Colonic mucosa (tissue), 4 donors: ENCODE measurements around the gene C3orf20. TPM values are rescaled to one million over a fixed set of nuclear protein-coding genes. Genes with fewer than 3 reads are reported as not detected.

Source experiments
- DNase-seq: peaks from one replicate; pipeline ENCODE4 v3.0.0-alpha.2; 2020
- H3K27ac ChIP-seq: fragments of 200-600 bp; one replicate; pipeline ENCODE4 v1.8.0; 2021
- H3K27me3 ChIP-seq: fragments of 200-600 bp; one replicate; pipeline ENCODE4 v1.8.0; 2021
- H3K36me3 ChIP-seq: fragments of 200-600 bp; one replicate; pipeline ENCODE4 v1.8.0; 2021
- H3K4me1 ChIP-seq: fragments of 200-600 bp; one replicate; pipeline ENCODE4 v1.8.0; 2021; ENCODE audit warnings: mild to moderate bottlenecking
- H3K4me3 ChIP-seq: fragments of 200-600 bp; one replicate; pipeline ENCODE4 v1.8.0; 2021
- H3K9ac ChIP-seq, 2 donors: one replicate each; pipeline ENCODE4 v1.7.0; 2013; ENCODE audit warnings: control low read depth in 2 of 2, low read depth in 2 of 2, low read length in 2 of 2
- H3K9me3 ChIP-seq: fragments of 200-600 bp; one replicate; pipeline ENCODE4 v1.8.0; 2021
- intact Hi-C: fragments of 100-400 bp; cut with DNase I; formaldehyde crosslinking; loops from one replicate; pipeline ENCODE4 v1.14.1; 2022
- total RNA-seq, 2 donors: library from RNA; stranded (reverse); fragmentation: NEBNext Ultra II Directional in 1 of 2; extraction: Animal tissue kit (Norgen Biotek cat#: 25700) in 1 of 2; gene quantifications; one replicate each; pipeline ENCODE4 v1.2.1, GENCODE V29; 2021
- TF ChIP-seq, protein P1 (sequence below): fragments of 200-600 bp; IDR thresholded peaks from one replicate; pipeline ENCODE4 v1.8.0; 2022; ENCODE audit warnings: antibody characterized with exemption, mild to moderate bottlenecking
- donor health status: healthy.
- donor health status: DM: no; HTN: no; CAD: no.
- donor health status: DM: no; HTN: no; CAD: no.

Gene C3orf20
- total RNA-seq, 2 donors from 2014 or later: 0.08 TPM; not detected in 1

DNA sequence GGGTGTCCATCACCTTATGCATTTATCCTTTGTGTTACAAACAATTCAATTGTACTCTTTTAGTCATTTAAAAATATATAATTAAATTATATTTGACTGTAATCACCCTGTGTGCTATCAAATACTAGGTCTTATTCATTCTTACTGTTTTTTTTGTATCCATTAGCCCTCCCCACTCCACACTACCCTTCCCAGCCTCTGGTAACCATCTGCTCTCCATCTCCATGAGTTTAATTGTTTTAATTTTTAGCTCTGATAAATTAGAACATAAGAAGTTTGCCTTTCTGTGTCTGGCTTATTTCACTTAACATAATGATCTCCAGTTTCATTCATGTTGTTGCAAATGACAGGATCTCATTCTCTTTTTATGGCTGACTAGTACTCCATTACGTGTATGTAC, 16.8 kb downstream of the C3orf20 start:
- intact Hi-C loops: no loop called here
- H3K4me3 ChIP-seq: no peak overlapping the region
- no peak overlapping the region for H3K9ac ChIP-seq

DNA sequence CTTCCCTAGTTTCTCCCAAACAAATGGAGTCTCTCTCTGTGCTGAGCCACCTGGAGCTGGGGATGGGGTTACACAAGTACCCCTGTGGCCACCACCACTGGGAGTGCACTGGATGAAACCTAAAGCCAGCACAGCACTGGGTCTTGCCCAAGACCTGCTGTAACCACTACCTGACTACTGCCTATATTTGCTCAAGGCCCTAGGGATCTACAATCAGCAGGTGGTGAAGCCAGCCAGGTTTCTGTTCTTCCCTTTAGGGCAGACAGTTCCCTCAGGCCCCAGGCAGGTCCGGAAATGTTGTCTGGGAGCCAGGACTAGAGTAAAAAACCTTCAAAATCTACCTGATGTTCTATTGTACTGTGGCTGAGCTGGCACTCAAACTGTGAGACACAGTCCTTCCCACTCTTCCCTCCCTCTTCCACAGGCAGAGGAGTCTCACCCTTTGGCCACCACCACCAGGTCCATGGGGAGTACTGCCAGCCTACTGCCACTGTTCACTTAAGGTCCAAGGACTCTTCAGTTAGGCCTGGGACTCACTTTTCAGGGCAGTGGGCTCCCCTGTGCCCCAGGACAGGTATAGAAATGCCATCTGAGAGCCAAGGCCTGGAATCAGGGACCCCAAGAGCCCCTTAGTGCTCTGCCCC, 23.8 kb downstream of the C3orf20 start:
- TF ChIP-seq, protein P1, sequence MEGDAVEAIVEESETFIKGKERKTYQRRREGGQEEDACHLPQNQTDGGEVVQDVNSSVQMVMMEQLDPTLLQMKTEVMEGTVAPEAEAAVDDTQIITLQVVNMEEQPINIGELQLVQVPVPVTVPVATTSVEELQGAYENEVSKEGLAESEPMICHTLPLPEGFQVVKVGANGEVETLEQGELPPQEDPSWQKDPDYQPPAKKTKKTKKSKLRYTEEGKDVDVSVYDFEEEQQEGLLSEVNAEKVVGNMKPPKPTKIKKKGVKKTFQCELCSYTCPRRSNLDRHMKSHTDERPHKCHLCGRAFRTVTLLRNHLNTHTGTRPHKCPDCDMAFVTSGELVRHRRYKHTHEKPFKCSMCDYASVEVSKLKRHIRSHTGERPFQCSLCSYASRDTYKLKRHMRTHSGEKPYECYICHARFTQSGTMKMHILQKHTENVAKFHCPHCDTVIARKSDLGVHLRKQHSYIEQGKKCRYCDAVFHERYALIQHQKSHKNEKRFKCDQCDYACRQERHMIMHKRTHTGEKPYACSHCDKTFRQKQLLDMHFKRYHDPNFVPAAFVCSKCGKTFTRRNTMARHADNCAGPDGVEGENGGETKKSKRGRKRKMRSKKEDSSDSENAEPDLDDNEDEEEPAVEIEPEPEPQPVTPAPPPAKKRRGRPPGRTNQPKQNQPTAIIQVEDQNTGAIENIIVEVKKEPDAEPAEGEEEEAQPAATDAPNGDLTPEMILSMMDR: no peak
- DNase-seq: no peak
- intact Hi-C loops: no loop called here
- Histone ChIP-seq H3K4me1 (no peaks in the 10 kb centered on the region), H3K27me3 (no peaks in the 10 kb centered on the region), H3K27ac (no peak overlapping the region), H3K36me3 (no peaks in the 10 kb centered on the region), H3K9me3 (no peaks in the 10 kb centered on the region), H3K9ac (no peak overlapping the region), H3K4me3 (no peak overlapping the region)

More for the DNA sequence above, 16.8 kb downstream of the C3orf20 start:
- no peaks in the 10 kb centered on the region for H3K4me1 ChIP-seq
- H3K36me3 ChIP-seq: no peaks in the 10 kb centered on the region
- TF ChIP-seq, protein P1: no peak
- DNase-seq: no peak
- H3K9me3 ChIP-seq: no peaks in the 10 kb centered on the region
- H3K27me3 ChIP-seq: no peaks in the 10 kb centered on the region
- H3K27ac ChIP-seq: no peak overlapping the region

DNA sequence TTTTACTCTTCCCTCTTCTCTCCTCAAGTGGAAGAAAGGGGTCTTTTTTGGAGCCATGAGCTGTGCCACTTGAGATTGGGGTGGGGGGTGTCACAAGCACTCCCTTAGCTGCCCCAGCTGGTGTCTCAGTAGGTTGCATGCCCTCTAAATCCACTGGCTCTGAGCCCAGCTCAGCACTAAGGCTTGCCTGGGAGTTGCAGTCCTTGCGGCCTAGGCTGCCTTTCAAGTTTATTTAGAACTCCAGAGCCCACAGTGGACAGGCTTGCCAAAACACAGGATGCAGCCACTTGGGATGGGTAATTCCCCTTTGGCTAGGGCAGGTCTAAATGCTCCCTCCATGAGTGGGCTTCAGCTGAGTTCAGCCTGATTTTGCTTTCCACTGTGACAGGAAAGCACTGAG, 24.7 kb downstream of the C3orf20 start:
- Histone ChIP-seq H3K4me1 (no peaks in the 10 kb centered on the region), H3K27ac (no peak overlapping the region), H3K9ac (no peak overlapping the region), H3K27me3 (no peaks in the 10 kb centered on the region), H3K9me3 (no peaks in the 10 kb centered on the region), H3K36me3 (no peaks in the 10 kb centered on the region), H3K4me3 (no peak overlapping the region)
- TF ChIP-seq, protein P1: no peak
- intact Hi-C loops: no loop called here
- no peak for DNase-seq

DNA sequence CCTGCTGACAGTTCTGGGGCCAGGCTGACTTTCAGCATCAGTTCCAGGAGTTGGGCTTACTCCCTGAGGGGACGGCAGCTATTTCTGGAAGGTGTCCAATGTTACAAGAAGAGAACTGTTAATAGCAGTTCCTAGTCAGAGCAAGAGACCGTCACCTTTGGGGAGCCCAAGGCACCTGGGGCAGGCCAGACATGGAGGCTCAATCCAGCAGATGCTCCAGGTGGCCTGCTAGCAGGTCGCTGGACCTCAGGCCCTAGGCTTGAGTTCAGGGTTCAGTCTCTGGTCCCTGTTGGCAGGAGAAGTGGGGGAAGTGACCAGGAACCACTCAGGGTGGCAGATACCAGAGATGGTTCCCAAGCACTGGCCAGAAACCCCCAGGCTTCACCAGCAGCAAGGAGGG, 25.9 kb downstream of the C3orf20 start:
- no peaks in the 10 kb centered on the region for H3K36me3 ChIP-seq

GRCh38 chr3:14701676-14702075, 26.7 kb downstream of the C3orf20 start:
- H3K9me3 ChIP-seq: no peaks in the 10 kb centered on the region
- no peaks in the 10 kb centered on the region for H3K27me3 ChIP-seq
- TF ChIP-seq, protein P1: no peak
- DNase-seq: no peak
- no peak overlapping the region for H3K4me3 ChIP-seq
- no peak overlapping the region for H3K27ac ChIP-seq
- H3K36me3 ChIP-seq: no peaks in the 10 kb centered on the region
- H3K4me1 ChIP-seq: no peaks in the 10 kb centered on the region
- H3K9ac ChIP-seq: no peak overlapping the region
- intact Hi-C loops: no loop called here

More for the DNA sequence above, 25.9 kb downstream of the C3orf20 start:
- H3K27me3 ChIP-seq: no peaks in the 10 kb centered on the region
- no peak overlapping the region for H3K9ac ChIP-seq
- H3K9me3 ChIP-seq: no peaks in the 10 kb centered on the region
- no peak overlapping the region for H3K27ac ChIP-seq
- TF ChIP-seq, protein P1: no peak
- H3K4me3 ChIP-seq: no peak overlapping the region
- intact Hi-C loops: no loop called here
- no peaks in the 10 kb centered on the region for H3K4me1 ChIP-seq
- DNase-seq: no peak
